HCT116 (cell line): ENCODE results near the gene ATL1. TPM values are rescaled to one million over a fixed set of nuclear protein-coding genes. Genes with fewer than 3 reads are reported as not detected.

ENCODE experiments used
- ATAC-seq: fragments of 200-7000 bp; cut with Tn5 transposase; 2 replicates; pipeline ENCODE4 v1.9.1; 2020; ENCODE audit warnings: mild to moderate bottlenecking, moderate library complexity
- BruUV-seq: library from RNA; stranded (reverse); fragments of 400-500 nt; replicated peaks from 2 replicates; lab custom pipeline; 2021; lab: Mats Ljungman, UMichigan
- CTCF ChIA-PET: fragments of 300-600 bp; sonication (Branson Sonifier 250); formaldehyde crosslinking; loops from one replicate; lab custom pipeline; 2021; ENCODE audit warnings: antibody characterized with exemption; lab: Charles Lee
- POLR2A ChIA-PET: fragments of 300-600, 350-600 bp; sonication (Branson Sonifier 250); formaldehyde crosslinking; loops from one replicate; lab custom pipeline; 2021; ENCODE audit warnings: antibody characterized with exemption; lab: Charles Lee
- RAD21 ChIA-PET, 2 experiments: fragments of 300-600 bp; sonication (Branson Sonifier 250); formaldehyde crosslinking; loops; one replicate each; lab custom pipeline; 2023; ENCODE audit warnings: low total read pairs in 2 of 2; ENCODE audit not compliant: uncharacterized antibody in 2 of 2, unreplicated experiment in 2 of 2, low non-redundant PET in 1 of 2; lab: Charles Lee
- DNase-seq: peaks from one replicate; pipeline ENCODE4 v3.0.0-alpha.2; 2010; ENCODE audit warnings: low read depth, low spot score
- H2AFZ ChIP-seq: fragments of 200-600 bp; shearing (Covaris generic), sonication (generic); 2 replicates; pipeline ENCODE4 v1.6.1; 2017; ENCODE audit warnings: low read depth, mixed run types, mixed read lengths, antibody characterized with exemption, low read length; ENCODE audit not compliant: poor library complexity, severe bottlenecking
- H3K27ac ChIP-seq: 2 replicates; pipeline ENCODE4 v1.5.1; 2012; ENCODE audit warnings: low read depth, low read length
- H3K27me3 ChIP-seq: fragments of 200-600 bp; sonication (generic); 2 replicates; pipeline ENCODE4 v1.6.1; 2016; ENCODE audit warnings: mixed run types, low read length, mixed read lengths; ENCODE audit not compliant: insufficient read depth
- H3K36me3 ChIP-seq, 2 experiments: fragments of 200-500 bp in 1 of 2; fragments of 200-600 bp in 1 of 2; sonication (Bioruptor generic) in 1 of 2; sonication (generic) in 1 of 2; 2 replicates each; pipeline versions ENCODE4 v1.5.1 to v1.6.1; 2014 to 2016; ENCODE audit warnings: low read length in 2 of 2, inconsistent platforms in 1 of 2, mixed read lengths in 1 of 2, mixed run types in 1 of 2; ENCODE audit not compliant: insufficient read depth in 2 of 2, control insufficient read depth in 1 of 2
- H3K4me1 ChIP-seq, 2 experiments: fragments of 200-600 bp in 1 of 2; sonication (generic) in 1 of 2; 2 replicates each; pipeline versions ENCODE4 v1.5.1 to v1.6.1; 2012 to 2017; ENCODE audit warnings: low read length in 2 of 2, inconsistent platforms in 1 of 2, mild to moderate bottlenecking in 1 of 2, mixed read lengths in 1 of 2, mixed run types in 1 of 2, moderate library complexity in 1 of 2; ENCODE audit not compliant: insufficient read depth in 2 of 2, control insufficient read depth in 1 of 2
- H3K4me2 ChIP-seq: fragments of 200-600 bp; sonication (generic); 2 replicates; pipeline ENCODE4 v1.6.1; 2017; ENCODE audit warnings: mixed run types, low read length, mixed read lengths
- H3K4me3 ChIP-seq, 2 experiments: fragments of 200-600 bp in 1 of 2; sonication (generic) in 1 of 2; replicated peaks in 1 of 2; 2 replicates each; pipeline ENCODE4 v1.5.1; 2011 to 2016; ENCODE audit warnings: low read length in 2 of 2, control low read depth in 1 of 2, low read depth in 1 of 2, mild to moderate bottlenecking in 1 of 2, mixed read lengths in 1 of 2, mixed run types in 1 of 2
- H3K79me2 ChIP-seq: fragments of 200-600 bp; sonication (generic); 2 replicates; pipeline ENCODE4 v1.6.1; 2017; ENCODE audit warnings: mild to moderate bottlenecking, mixed run types, low read length, moderate library complexity, mixed read lengths; ENCODE audit not compliant: insufficient read depth
- H3K9ac ChIP-seq: fragments of 200-600 bp; sonication (generic); 2 replicates; pipeline ENCODE4 v1.6.1; 2016; ENCODE audit warnings: low read length, mixed read lengths
- H3K9me2 ChIP-seq: fragments of 200-600 bp; sonication (generic), shearing (Covaris generic); 2 replicates; pipeline ENCODE4 v1.6.1; 2017; ENCODE audit warnings: mixed run types, mild to moderate bottlenecking, moderate library complexity; ENCODE audit not compliant: insufficient read depth
- H3K9me3 ChIP-seq, 2 experiments: fragments of 200-500 bp in 1 of 2; fragments of 200-600 bp in 1 of 2; sonication (Bioruptor generic) in 1 of 2; sonication (generic) in 1 of 2; 2 replicates each; pipeline ENCODE4 v1.6.1; 2014 to 2017; ENCODE audit warnings: low read length in 2 of 2, mixed read lengths in 2 of 2, inconsistent platforms in 1 of 2, low read depth in 1 of 2, mild to moderate bottlenecking in 1 of 2, mixed run types in 1 of 2, moderate library complexity in 1 of 2; ENCODE audit not compliant: control insufficient read depth in 1 of 2, insufficient read depth in 1 of 2
- H4K20me1 ChIP-seq: fragments of 200-600 bp; sonication (generic), shearing (Covaris generic); 2 replicates; pipeline ENCODE4 v1.6.1; 2017; ENCODE audit warnings: mixed run types, mild to moderate bottlenecking, moderate library complexity; ENCODE audit not compliant: insufficient read depth
- CBX3 ChIP-seq: IDR thresholded peaks from 2 replicates; pipeline ENCODE4 v1.6.1; 2012; ENCODE audit warnings: low read depth
- CEBPB ChIP-seq: IDR thresholded peaks from 2 replicates; pipeline ENCODE4 v1.6.1; 2012; ENCODE audit warnings: low read depth
- EGR1 ChIP-seq: IDR thresholded peaks from 2 replicates; pipeline ENCODE4 v1.6.1; 2012; ENCODE audit warnings: low read depth
- EZH2 ChIP-seq: fragments of 200-600 bp; sonication (generic); IDR thresholded peaks from 2 replicates; pipeline ENCODE4 v1.6.1; 2017; ENCODE audit warnings: antibody characterized with exemption, mixed run types
- EZH2phosphoT487 ChIP-seq: fragments of 200-600 bp; IDR thresholded peaks from 2 replicates; pipeline ENCODE4 v1.6.1; 2018; ENCODE audit warnings: antibody characterized with exemption, borderline replicate concordance
- POLR2A ChIP-seq: IDR thresholded peaks from 2 replicates; pipeline ENCODE4 v1.7.0; 2011; ENCODE audit warnings: borderline replicate concordance; ENCODE audit not compliant: insufficient read depth, insufficient read length; ENCODE audit errors: extremely low read depth
- POLR2AphosphoS5 ChIP-seq: IDR thresholded peaks from 2 replicates; pipeline ENCODE4 v1.6.1; 2011; ENCODE audit warnings: mild to moderate bottlenecking, low read depth, low read length, moderate library complexity
- RAD21 ChIP-seq: IDR thresholded peaks from 2 replicates; pipeline ENCODE4 v1.6.1; 2012; ENCODE audit warnings: low read depth, mild to moderate bottlenecking
- SIN3A ChIP-seq: IDR thresholded peaks from 2 replicates; pipeline ENCODE4 v1.6.1; 2012; ENCODE audit warnings: low read depth
- SRF ChIP-seq: IDR thresholded peaks from 2 replicates; pipeline ENCODE4 v1.6.1; 2012; ENCODE audit warnings: low read depth
- TCF7L2 ChIP-seq: IDR thresholded peaks from 2 replicates; pipeline ENCODE4 v1.7.0; 2011; ENCODE audit warnings: borderline replicate concordance, inconsistent platforms; ENCODE audit not compliant: insufficient read depth, insufficient read length; ENCODE audit errors: extremely low read depth
- YY1 ChIP-seq: IDR thresholded peaks from 2 replicates; pipeline ENCODE4 v1.6.1; 2011; ENCODE audit warnings: low read length, low read depth, moderate library complexity, mild to moderate bottlenecking; ENCODE audit not compliant: insufficient replicate concordance; ENCODE audit errors: extremely low read depth
- ZFX ChIP-seq: fragments of 450-650 bp; IDR thresholded peaks from 2 replicates; pipeline ENCODE4 v1.6.1; 2017
- ZNF274 ChIP-seq: fragments of 200-500 bp; sonication (Bioruptor generic); IDR thresholded peaks from 2 replicates; pipeline ENCODE4 v1.6.1; 2014; ENCODE audit warnings: mild to moderate bottlenecking, low read depth, low read length, inconsistent platforms
- intact Hi-C: fragments of 100-400 bp; cut with micrococcal nuclease; formaldehyde crosslinking; loops from 2 replicates; pipeline ENCODE4 v1.10.0; 2022
- total RNA-seq: library from RNA; stranded (reverse); gene quantifications from one replicate; pipeline ENCODE4 v1.2.1, GENCODE V29; 2021; ENCODE audit not compliant: unreplicated experiment
- TF ChIP-seq, protein P1 (sequence below), 3 experiments: fragments of 200-600 bp in 1 of 3; sonication (generic) in 1 of 3; IDR thresholded peaks in 2 of 3; conservative IDR thresholded peaks in 1 of 3; 2 replicates each; pipeline ENCODE4 v1.5.1; 2012 to 2017; ENCODE audit warnings: low read depth in 2 of 3, low read length in 2 of 3, antibody characterized with exemption in 1 of 3, borderline replicate concordance in 1 of 3, control low read depth in 1 of 3, mild to moderate bottlenecking in 1 of 3, mixed read lengths in 1 of 3, mixed run types in 1 of 3, moderate library complexity in 1 of 3; ENCODE audit not compliant: insufficient read depth in 1 of 3
- TF ChIP-seq, protein P2 (sequence below): IDR thresholded peaks from 2 replicates; pipeline ENCODE4 v1.6.1; 2011; ENCODE audit warnings: mild to moderate bottlenecking, low read length, moderate library complexity; ENCODE audit not compliant: insufficient replicate concordance; ENCODE audit errors: extremely low read depth
- TF ChIP-seq, protein P3 (sequence below): IDR thresholded peaks from 2 replicates; pipeline ENCODE4 v1.6.1; 2012; ENCODE audit warnings: low read depth
- TF ChIP-seq, protein P4 (sequence below): IDR thresholded peaks from 2 replicates; pipeline ENCODE4 v1.6.1; 2012
- TF ChIP-seq, protein P5 (sequence below): IDR thresholded peaks from 2 replicates; pipeline ENCODE4 v1.6.1; 2012

ATL1 gene
- total RNA-seq, 1 experiment from 2014 or later: 1.4 TPM

DNA sequence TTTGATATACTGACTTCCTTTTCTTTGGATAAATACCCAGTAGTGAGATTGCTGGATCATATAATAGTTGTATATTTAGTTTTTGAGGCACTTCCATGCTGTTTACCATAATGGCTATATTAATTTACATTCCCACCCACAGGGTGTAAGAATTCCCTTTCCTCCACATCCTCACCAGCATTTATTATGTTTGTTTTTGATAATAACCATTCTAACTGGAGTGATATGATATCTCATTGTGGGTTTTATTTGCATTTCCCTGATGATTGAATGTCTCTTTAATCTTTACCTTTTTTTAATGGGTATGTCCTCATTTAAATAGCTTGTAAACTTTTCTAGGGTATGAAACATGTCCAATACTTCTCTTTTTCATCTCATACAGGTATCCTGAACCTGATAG is 119.7 kb downstream of the ATL1 start:
- peaks cover 35 to 50% of the 10 kb centered on the region in 2 experiments for H3K4me1 ChIP-seq
- POLR2A ChIA-PET: interaction anchor here (0.7 kb wide), 1 partner anchor 8 kb away, joined by 3 read pairs; no protein-coding TSS in a partner anchor
- intact Hi-C loops: no loop called here

More for the DNA sequence above, 119.7 kb downstream of the ATL1 start:
- Histone ChIP-seq H3K4me2 (no peak overlapping the region), H3K36me3 (no peaks in the 10 kb centered on the region), H3K27ac (no peak overlapping the region), H3K9me3 (no peaks in the 10 kb centered on the region), H3K9ac (no peak overlapping the region), H2AFZ (no peak overlapping the region), H3K9me2 (no peaks in the 10 kb centered on the region), H3K79me2 (no peaks in the 10 kb centered on the region), H3K27me3 (no peaks in the 10 kb centered on the region), H3K4me3 (no peak overlapping the region), H4K20me1 (no peaks in the 10 kb centered on the region)
- ChIA-PET RAD21 (no interaction called here), CTCF (no interaction called here)
- DNase-seq (no peak), ATAC-seq (no peak)
- TF ChIP-seq TCF7L2: no peak
- TF ChIP-seq, protein P1, sequence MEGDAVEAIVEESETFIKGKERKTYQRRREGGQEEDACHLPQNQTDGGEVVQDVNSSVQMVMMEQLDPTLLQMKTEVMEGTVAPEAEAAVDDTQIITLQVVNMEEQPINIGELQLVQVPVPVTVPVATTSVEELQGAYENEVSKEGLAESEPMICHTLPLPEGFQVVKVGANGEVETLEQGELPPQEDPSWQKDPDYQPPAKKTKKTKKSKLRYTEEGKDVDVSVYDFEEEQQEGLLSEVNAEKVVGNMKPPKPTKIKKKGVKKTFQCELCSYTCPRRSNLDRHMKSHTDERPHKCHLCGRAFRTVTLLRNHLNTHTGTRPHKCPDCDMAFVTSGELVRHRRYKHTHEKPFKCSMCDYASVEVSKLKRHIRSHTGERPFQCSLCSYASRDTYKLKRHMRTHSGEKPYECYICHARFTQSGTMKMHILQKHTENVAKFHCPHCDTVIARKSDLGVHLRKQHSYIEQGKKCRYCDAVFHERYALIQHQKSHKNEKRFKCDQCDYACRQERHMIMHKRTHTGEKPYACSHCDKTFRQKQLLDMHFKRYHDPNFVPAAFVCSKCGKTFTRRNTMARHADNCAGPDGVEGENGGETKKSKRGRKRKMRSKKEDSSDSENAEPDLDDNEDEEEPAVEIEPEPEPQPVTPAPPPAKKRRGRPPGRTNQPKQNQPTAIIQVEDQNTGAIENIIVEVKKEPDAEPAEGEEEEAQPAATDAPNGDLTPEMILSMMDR (IDR thresholded peaks at IDR 0.05 in 2 of 3, conservative IDR thresholded peaks at IDR 0.05 in 1 of 3; ENCODE audit: borderline replicate concordance in 1 of 3, insufficient read depth in 1 of 3, low read depth in 2 of 3, low read length in 2 of 3): no peak
- TF ChIP-seq RAD21: no peak
- no peak for TF ChIP-seq ZNF274
- TF ChIP-seq CEBPB: no peak
- no peak for TF ChIP-seq POLR2AphosphoS5
- TF ChIP-seq SRF: no peak
- TF ChIP-seq EZH2phosphoT487: no peak
- no peak for TF ChIP-seq POLR2A
- TF ChIP-seq, protein P2, sequence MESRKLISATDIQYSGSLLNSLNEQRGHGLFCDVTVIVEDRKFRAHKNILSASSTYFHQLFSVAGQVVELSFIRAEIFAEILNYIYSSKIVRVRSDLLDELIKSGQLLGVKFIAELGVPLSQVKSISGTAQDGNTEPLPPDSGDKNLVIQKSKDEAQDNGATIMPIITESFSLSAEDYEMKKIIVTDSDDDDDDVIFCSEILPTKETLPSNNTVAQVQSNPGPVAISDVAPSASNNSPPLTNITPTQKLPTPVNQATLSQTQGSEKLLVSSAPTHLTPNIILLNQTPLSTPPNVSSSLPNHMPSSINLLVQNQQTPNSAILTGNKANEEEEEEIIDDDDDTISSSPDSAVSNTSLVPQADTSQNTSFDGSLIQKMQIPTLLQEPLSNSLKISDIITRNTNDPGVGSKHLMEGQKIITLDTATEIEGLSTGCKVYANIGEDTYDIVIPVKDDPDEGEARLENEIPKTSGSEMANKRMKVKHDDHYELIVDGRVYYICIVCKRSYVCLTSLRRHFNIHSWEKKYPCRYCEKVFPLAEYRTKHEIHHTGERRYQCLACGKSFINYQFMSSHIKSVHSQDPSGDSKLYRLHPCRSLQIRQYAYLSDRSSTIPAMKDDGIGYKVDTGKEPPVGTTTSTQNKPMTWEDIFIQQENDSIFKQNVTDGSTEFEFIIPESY: no peak
- TF ChIP-seq, protein P3, sequence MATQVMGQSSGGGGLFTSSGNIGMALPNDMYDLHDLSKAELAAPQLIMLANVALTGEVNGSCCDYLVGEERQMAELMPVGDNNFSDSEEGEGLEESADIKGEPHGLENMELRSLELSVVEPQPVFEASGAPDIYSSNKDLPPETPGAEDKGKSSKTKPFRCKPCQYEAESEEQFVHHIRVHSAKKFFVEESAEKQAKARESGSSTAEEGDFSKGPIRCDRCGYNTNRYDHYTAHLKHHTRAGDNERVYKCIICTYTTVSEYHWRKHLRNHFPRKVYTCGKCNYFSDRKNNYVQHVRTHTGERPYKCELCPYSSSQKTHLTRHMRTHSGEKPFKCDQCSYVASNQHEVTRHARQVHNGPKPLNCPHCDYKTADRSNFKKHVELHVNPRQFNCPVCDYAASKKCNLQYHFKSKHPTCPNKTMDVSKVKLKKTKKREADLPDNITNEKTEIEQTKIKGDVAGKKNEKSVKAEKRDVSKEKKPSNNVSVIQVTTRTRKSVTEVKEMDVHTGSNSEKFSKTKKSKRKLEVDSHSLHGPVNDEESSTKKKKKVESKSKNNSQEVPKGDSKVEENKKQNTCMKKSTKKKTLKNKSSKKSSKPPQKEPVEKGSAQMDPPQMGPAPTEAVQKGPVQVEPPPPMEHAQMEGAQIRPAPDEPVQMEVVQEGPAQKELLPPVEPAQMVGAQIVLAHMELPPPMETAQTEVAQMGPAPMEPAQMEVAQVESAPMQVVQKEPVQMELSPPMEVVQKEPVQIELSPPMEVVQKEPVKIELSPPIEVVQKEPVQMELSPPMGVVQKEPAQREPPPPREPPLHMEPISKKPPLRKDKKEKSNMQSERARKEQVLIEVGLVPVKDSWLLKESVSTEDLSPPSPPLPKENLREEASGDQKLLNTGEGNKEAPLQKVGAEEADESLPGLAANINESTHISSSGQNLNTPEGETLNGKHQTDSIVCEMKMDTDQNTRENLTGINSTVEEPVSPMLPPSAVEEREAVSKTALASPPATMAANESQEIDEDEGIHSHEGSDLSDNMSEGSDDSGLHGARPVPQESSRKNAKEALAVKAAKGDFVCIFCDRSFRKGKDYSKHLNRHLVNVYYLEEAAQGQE: no peak
- TF ChIP-seq SIN3A: no peak
- TF ChIP-seq CBX3: no peak
- TF ChIP-seq YY1: no peak
- TF ChIP-seq, protein P4, sequence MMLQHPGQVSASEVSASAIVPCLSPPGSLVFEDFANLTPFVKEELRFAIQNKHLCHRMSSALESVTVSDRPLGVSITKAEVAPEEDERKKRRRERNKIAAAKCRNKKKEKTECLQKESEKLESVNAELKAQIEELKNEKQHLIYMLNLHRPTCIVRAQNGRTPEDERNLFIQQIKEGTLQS: no peak
- TF ChIP-seq EZH2: no peak
- TF ChIP-seq, protein P5, sequence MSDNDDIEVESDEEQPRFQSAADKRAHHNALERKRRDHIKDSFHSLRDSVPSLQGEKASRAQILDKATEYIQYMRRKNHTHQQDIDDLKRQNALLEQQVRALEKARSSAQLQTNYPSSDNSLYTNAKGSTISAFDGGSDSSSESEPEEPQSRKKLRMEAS: no peak
- TF ChIP-seq ZFX: no peak
- no peak for TF ChIP-seq EGR1
- TSS peak; percentile 45 for BruUV-seq
